Jurkat, Clone E6-1 (cell line): Measurements from ENCODE around the gene UBA7.
"Not testable (repeated sequence)": the region's sequence is repeated elsewhere in the genome, so short reads cannot be mapped to it uniquely, and the experiment has no call there.

Source experiments
- DNase-seq: peaks from one replicate; pipeline ENCODE4 v3.0.0-alpha.2; 2011; ENCODE audit warnings: low read depth, low spot score
- H3K4me3 ChIP-seq: 2 replicates; pipeline ENCODE4 v1.5.1; 2011; ENCODE audit warnings: mild to moderate bottlenecking, low read length, control low read depth, moderate library complexity

Gene UBA7

DNA sequence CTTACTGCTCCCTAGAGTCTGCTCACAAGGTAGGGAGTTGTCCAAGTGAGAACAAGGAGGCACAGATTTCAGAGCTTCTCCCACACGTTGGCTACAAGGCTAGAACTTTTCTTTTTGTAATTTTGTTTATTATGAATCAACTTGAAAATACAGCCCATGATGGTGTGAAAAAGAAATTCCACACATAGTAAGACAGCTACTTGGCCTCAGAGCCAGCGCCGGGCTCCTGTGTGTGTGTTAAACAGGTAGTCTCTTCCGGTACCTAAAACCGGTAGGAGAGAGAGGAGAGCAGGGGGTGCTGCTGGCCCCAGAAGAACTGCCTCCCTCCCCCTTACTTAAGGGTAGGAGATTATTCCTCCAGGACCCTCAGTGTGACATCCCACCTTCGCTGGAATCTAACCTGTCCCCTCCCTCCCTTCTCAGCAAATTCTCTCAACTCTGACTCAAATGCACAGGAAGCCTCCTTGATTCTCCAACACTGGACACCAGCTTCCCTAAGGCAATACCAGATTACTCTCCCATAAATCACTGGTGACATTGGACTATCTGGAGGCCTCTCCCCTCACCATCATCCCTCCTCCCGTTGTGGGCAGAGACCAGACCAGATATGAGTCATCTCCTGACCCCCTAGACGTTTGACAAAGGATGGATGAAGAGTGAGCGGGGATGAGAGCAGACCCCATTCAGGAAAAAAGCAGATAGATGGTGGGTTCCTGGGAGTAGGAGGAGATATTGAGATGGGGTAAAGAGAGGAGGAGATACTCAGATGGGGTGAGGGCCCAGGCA lies 22.9 kb downstream of the UBA7 start:
- H3K4me3 ChIP-seq, result no peak overlapping the region
- DNase-seq, result no peak

DNA sequence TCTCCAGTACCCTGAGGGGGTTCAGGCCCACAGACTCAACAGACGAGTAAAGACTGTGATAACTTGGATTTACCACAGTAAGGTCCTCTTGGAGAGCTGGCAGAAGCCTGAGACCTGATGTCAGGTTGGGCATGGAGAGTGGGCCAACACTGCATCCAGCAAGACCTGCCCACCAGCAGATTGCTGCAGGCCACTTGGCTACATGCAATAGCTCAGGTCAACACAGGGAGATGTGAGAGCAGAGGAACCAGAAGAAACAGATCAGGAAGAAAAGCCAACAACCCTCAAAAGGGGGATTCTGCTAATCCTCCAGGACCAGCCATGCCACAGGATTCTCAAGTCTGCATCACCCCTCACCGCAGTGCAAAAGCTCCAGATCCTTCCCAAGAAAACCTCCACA lies 25.7 kb downstream of the UBA7 start:
- no peak overlapping the region for H3K4me3 ChIP-seq
- DNase-seq, result no peak

DNA sequence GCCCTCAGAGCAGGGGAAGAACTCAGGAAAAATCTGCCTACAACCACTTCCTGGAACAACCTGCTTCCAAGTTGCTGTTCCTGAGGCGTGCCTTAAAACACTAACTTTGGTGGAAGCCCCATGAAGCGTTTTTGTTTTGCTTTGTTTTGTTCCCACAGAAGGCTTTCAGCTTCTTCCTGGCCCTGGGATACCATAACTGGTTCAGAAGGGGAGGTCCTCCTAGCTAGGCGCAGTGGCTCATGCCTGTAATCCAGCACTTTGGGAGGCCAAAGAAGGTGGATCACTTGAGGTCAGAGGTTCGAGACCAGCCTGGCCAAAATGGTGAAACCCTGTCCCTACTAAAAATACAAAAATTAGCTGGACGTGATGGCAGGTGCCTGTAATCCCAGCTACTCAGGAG lies 26.2 kb downstream of the UBA7 start:
- no peak for DNase-seq
- no peak overlapping the region; the same call in 1 of the 2 replicates for H3K4me3 ChIP-seq

DNA sequence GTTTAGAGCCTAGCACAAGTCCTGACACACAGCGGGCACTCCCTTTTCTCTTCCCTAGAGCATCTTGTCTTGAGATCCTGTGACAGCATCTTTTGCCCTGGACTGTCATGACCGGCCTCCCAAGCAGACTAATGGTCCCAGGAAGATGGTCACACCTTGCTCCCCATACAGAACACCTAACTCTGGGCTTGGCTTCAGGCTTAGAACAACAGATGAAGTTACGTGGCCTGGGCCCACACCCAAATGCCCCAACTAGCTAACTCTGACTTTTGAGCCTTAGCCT lies 26.6 kb downstream of the UBA7 start:
- DNase-seq, result no peak
- peak overlapping the region; percentile 91 for H3K4me3 ChIP-seq

DNA sequence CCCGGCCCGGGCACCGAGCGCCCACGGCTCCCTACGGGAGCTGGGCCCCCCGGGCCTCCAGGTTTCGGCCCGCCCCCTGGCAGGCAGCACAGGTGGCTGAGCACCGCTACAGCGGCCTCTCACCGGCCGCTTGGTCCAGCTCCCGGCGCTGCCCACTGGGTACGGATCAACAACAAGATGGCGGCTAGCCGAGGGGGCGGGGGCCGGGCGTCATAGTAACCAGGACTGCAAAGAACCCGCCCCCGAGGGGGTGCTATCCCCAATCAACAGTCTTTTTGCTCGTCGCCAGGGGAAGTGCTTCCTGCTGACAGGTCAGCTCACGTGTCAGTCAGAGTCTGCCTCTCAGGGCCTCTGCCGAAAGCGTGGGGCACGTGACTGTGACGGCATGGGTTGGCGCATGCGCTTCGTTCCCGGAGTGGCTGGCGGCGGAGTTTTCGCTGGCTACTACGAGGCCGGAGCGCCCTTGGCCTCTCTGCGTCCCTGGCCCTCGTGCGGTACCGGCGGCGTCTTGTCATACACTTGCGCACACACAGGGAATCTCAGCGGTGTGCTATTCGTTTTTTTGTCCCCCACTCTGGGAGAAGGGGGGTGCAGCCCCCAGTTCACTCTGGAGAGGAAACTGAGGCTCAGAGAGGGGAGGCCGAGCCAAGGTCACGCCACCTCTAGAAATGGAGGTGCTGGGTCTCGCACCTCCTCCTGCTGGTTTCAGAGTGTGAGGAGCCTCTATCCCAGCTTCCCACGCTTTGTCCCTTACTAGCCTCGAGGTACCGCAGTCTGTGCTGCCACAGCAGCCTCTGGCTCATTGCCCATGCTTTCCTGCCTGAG lies 27.2 kb downstream of the UBA7 start, which contains the start of gene IP6K1:
Gene IP6K1 (minus strand): TSS at position 186 of the 825 bp plus-strand sequence. CDS start 38,502 bp downstream, outside the sequence.
- peak; percentile 100 for DNase-seq
- H3K4me3 ChIP-seq, result peak within 1 kb of the TSS; percentile 91

DNA sequence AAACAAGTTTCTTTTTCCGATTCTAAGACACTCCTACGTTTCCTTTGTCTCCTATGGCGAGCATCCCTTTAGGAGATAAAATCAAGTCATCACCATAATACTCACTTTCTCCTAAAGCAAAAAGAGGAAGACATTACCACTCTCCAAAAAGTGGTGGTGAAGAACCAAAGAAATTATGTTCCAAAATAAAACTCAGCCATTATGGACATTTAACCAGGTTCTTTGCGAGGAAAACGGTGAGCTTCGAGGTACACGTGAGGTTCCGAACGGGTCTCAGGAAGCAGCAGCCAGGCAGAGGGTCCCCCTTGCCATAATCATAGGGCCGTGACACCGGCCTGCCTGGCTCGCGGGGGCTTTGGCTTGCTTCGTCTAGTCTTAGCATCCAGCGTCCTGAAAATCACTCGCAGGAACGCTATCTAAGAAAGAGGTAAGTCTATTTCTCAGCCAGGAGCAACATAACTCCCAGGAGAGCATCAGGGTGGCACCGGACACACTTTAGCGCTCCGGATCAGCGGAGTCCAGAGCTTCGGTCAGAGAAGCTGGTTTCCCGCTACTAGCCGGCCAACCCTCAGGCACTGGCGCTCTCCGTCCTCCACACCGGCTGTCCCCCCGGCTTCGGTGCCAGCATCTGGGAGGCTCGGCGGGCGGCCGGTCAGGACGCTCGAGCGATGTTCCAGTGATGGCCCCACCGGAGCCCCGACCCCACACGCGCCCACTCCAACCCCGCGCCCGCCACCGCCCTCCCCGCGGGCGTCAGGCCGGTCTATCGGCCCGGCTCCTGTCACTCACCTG lies 28.0 kb downstream of the UBA7 start:
- H3K4me3 ChIP-seq, result peak overlapping the region; percentile 91
- DNase-seq, result no peak

DNA sequence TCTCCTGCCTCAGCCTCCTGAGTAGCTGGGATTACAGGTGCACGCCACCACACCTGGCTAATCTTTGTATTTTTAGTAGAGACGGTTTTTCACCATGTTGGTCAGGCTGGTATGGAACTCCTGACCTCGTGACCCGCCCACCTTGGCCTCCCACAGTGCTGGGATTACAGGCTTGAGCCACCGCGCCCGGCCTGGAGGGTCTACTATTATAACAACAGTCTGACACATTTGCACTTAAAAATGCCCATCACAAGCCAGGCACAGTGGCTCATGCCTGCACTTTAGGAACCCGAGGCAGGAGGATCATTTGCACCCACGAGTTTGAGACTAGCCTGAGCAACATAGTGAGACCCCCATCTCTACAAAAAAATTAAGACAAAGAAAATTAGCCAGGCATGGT lies 31.5 kb downstream of the UBA7 start:
- DNase-seq, result not testable (repeated sequence)

DNA sequence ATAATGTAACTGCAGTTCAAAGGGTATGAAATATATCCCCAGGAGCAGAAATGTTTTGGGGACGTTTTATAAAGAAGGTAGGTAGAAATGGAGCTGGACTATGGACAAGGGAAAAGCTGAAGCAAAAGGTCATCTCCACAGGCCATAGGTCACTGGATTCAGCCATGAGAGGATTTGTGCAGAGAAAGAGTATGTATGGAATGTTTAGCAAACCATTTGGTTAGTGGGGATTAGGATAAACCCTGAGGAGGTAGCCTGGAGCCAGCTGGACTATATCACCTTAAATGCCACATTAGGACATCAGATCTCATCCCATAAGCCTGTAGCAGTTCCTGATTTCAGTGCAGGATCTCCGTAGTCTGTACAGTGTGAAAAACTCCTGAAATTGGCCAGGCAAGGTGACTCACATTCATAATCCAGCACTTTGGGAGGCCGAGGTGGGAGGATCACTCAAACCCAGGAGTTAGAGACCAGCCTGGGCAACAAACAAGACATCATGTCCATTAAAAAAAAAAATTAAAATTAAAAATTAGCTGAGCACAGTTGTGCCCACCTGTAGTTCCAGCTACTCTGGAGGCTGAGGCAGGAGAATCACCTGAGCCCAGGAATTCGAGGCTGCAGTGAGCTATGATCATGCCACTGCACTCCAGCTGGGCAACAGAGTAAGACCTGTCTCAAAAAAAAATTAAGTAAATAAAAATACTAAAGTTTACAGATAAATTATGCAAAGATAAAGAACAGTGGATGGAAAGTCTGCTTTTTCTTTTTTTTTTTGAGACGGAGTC lies 32.1 kb downstream of the UBA7 start:
- no peak for DNase-seq
- H3K4me3 ChIP-seq, result no peak overlapping the region

More for the DNA sequence above, 31.5 kb downstream of the UBA7 start:
- H3K4me3 ChIP-seq, result not testable (repeated sequence)

DNA sequence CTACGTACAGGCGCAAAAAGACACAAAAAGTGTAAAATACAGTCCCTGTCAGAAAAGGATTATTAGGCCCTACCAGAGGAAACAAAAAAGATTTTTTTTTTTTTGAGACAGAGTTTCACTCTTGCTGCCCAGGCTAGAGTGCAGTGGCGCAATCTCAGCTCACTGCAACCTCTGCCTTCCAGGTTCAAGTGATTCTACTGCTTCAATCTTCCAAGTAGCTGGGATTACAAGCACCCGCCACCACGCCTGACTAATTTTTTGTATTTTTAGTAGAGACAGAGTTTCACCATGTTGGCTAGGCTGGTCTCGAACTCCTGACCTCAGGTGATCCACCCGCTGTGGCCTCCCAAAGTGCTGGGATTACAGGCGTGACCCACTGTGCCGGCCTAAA lies 32.8 kb downstream of the UBA7 start:
- DNase-seq, H3K4me3 ChIP-seq: not testable (repeated sequence)

DNA sequence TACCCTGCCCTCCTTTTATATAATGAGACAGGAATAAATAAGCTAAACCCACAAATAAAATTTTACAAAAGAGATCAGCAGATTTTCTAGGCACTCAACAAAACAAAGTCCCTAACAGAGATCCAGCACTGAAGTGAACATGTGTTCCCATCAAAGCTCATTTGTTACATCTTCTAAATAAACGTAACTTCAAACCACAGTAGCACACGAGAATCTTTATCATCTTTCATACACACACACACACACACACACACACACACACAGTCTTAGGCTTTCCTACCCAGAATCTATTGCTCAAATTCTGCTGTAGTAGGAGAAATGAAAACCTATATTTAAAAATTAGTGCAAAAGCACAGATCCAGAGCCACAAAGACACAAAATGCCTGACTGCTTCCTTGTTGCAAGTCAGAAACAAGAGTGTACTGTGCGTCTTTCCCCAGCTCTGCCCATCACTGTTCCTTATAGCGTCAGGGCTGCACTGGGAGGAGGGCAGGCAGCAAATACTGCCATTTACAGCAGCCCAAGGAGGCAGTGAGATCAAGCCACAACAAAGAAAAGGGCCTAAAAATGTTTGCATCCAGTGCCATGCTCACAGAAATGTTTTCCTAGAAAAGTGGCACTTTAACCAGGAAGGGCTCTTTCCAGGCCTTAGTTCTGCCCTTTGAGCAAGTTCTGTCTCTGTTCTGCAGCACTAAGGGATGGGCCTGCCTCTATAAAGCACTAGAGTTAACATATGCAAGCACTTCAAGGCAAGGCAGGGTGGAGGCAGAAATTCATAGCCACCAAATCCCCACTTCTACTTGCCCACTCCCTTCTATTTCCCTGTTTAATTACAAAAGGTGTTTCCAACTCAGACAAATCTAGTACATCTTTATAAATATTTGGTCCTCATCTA lies 33.4 kb downstream of the UBA7 start:
- DNase-seq, result no peak
- no peak overlapping the region for H3K4me3 ChIP-seq

DNA sequence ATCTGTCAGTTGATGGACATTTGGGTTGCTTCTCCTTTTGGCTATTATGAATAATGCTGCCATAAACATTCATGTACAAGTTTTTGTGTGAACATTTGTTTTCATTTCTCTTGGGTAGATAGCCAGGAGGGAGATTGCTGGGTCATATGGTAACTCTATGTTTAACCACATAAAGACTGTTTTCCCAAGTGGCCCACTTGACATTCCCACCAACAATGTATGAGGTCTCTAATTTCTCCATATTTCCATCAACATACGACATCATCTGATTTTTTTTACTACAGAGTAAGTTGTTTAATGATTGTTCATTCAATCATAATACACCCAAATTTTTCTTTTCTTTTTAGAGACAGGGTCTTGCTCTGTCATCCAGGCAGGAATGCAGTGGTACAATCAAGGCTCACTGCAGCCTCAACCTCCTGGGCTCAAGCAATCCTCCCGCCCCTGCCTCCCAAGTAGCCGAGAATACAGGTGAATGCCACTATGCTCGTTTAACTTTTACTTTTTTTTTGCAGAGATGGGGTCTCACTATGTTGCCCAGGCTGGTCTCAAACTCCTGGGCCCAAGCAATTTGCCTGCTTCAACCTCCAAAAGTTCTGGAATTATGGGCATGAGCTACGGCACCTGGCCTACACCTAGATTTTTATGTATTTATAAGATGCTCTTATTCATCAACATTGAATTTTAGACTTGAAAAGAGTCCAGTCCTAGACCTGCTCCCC lies 34.2 kb downstream of the UBA7 start:
- no peak for DNase-seq
- no peak overlapping the region for H3K4me3 ChIP-seq

DNA sequence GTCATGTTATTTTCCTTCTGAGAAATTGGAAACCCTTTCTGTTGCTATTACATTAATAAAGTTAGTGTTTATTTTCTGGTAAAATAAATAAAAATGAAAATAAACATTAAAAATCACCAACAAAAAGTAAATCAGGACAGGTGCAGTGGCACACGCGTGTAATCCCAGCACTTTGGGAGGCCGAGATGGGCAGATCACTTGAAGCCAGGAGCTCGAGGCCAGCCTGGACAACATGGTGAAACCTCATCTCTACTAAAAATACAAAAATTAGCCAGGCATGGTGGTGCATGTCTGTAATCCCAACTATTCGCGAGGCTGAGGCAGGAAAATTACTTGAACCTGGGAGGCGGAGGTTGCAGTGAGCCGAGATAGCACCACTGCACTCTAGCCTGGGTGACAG lies 37.7 kb downstream of the UBA7 start:
- DNase-seq, H3K4me3 ChIP-seq: not testable (repeated sequence)

DNA sequence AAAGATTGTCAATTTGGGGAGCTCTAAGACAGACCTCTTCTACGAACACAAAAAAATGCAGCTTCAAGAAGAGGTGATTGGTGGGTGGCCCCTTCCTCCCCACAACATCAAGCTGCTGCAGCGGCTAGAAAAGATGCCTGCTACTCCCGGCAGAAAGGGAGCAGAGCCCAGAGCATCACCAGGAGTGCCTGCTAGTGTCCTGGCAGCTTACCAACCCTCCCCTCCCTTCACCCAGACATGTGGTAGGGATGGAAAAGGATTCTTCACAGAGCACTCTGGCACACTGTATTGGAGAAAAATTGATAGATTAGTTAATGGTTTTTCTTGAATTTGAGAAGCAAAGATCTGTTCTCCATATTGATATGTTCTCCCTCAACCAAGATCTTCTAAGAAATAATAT lies 38.2 kb downstream of the UBA7 start:
- H3K4me3 ChIP-seq, result no peak overlapping the region
- DNase-seq, result no peak

DNA sequence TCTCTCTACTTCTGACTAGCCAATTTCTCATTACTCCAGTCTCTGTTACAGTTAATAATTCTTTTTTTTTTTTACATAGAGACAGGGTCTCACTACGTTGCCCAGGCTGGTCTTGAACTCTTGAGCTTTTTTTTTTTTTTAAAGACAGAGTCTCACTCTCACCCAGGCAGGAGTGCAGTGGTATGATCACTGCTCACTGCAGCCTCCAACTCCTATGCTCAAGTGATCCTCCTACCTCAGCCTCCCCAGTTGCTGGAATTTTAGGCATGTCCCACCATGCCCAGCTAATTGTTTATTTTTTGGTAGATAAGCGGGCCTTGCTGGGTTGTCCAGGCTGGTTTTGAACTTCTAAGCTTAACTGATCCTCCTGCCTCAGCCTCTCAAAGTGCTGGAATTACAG lies 41.0 kb downstream of the UBA7 start:
- no peak for DNase-seq
- no peak overlapping the region for H3K4me3 ChIP-seq

DNA sequence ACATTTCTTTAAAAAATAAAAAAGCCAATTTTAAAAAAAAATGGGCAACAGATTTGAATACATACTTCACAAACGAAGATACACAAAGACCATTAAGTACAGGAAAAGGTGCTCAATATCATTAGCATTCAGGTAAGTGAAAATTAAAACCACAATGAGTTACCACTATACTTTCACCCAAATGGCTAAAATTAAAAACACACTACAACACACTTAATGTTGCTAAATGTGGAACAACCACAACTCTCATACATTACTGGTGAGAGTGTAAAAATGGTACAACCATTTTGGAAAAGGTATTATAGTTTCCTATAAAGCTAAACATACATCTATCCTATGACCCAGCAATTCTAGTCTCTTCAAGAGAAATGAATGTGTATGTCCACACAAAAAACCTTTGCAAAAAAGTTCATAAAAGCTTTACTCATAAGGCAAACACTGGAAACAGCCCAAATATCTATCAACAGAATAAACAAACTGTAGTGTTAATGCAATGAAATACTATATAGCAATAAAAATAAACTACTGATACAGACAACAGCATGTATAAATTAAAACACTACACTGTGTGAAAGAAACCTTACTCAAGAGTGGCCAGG lies 42.3 kb downstream of the UBA7 start:
- no peak for DNase-seq
- H3K4me3 ChIP-seq, result no peak overlapping the region

DNA sequence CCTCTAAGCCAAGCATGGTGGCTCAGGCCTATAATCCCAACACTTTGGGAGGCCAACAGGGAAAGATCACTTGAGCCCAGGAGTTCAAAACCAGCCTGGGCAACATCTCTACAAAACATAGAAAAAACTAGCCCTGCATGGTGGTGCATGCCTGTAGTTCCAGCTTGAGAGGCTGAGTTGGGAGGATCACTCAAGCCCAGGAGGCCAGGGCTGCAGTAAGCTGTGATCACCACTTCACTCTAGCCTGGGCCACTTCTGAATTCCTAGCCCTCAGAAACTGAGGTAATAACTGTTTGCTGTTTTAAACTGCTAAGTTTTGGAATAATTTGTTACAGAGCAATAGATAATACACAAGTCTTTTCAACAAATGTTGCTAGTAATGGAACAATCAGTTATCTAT lies 43.8 kb downstream of the UBA7 start:
- no peak for DNase-seq
- H3K4me3 ChIP-seq, result no peak overlapping the region

DNA sequence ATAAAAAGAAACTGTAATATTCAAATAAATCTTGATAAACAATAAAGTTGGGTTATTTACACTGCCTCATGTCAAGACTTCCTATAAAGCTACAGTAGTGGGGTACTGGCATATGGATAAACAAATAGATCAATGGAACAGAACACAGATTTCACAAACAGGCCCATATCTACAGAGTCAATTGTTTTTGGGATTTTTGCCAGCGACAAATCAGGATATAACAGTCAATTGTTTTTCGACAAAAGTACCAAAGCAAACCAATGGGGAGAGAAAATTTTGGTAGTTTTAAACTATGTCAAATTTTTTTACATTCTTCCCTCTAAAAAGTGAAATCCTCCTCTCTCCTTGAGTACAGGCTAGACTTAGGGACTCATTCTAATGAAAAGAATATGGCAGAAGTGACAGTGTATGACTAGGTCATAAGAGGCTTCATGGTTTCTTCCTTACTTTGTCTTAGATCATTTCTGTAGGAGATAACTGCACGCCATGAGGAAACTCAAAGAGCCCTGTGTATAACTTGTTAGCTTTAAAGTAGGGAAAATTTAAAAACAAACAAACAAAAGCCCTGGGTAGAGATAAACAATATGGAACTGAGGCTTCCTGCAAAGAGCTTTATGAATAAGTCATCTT lies 44.4 kb downstream of the UBA7 start:
- no peak overlapping the region for H3K4me3 ChIP-seq
- DNase-seq, result no peak
